HepG2 (cell line): ENCODE measurements around the gene CES3. TPM values are rescaled to one million over a fixed set of nuclear protein-coding genes. Genes with fewer than 3 reads are reported as not detected.

Experiments
- AGO1 ChIP-seq: fragments of 200-400 bp; formaldehyde crosslinking; IDR thresholded peaks from 2 replicates; pipeline ENCODE4 v1.6.1; 2017; ENCODE audit warnings: mild to moderate bottlenecking, low read depth, low read length, moderate library complexity; ENCODE audit not compliant: poor library complexity, severe bottlenecking
- AGO2 ChIP-seq: fragments of 200-400 bp; formaldehyde crosslinking; optimal IDR thresholded peaks from 2 replicates; pipeline ENCODE3; 2017; ENCODE audit warnings: mild to moderate bottlenecking, low read depth, low read length, moderate library complexity
- CC2D1A ChIP-seq: sonication (generic); formaldehyde crosslinking; IDR thresholded peaks from 2 replicates; pipeline ENCODE4 v1.8.1; 2023; ENCODE audit warnings: mild to moderate bottlenecking, missing genetic modification reagents
- GABPB1 ChIP-seq: IDR thresholded peaks from 2 replicates; pipeline ENCODE4 v1.6.1; 2016; ENCODE audit warnings: mild to moderate bottlenecking, missing genetic modification reagents, moderate library complexity, missing compliant biosample characterization
- GTF3A ChIP-seq: sonication (generic); formaldehyde crosslinking; conservative IDR thresholded peaks from 2 replicates; pipeline ENCODE4 v1.4.0; 2020; ENCODE audit warnings: mild to moderate bottlenecking, missing genetic modification reagents
- HDAC1 ChIP-seq: sonication (generic); formaldehyde crosslinking; IDR thresholded peaks from 2 replicates; pipeline ENCODE4 v1.5.1; 2020; ENCODE audit warnings: mild to moderate bottlenecking, missing genetic modification reagents
- HOXA3 ChIP-seq: sonication (generic); formaldehyde crosslinking; IDR thresholded peaks from 2 replicates; pipeline ENCODE4 v1.5.0; 2020; ENCODE audit warnings: missing genetic modification reagents
- MED1 ChIP-seq: sonication (generic); formaldehyde crosslinking; IDR thresholded peaks from 2 replicates; pipeline ENCODE4 v1.4.0; 2020; ENCODE audit warnings: missing genetic modification reagents
- MLLT10 ChIP-seq: sonication (generic); formaldehyde crosslinking; IDR thresholded peaks from 2 replicates; pipeline ENCODE4 v1.4.0; 2020; ENCODE audit warnings: missing genetic modification reagents
- MTA3 ChIP-seq: sonication (generic); formaldehyde crosslinking; IDR thresholded peaks from 2 replicates; pipeline ENCODE4 v1.4.0; 2020; ENCODE audit warnings: missing genetic modification reagents
- NKX3-1 ChIP-seq: sonication (generic); formaldehyde crosslinking; IDR thresholded peaks from 2 replicates; pipeline ENCODE4 v1.5.0; 2020; ENCODE audit warnings: missing genetic modification reagents
- POLR2AphosphoS2 ChIP-seq: IDR thresholded peaks from 2 replicates; pipeline ENCODE4 v1.6.1; 2011; ENCODE audit warnings: low read depth, low read length, improper control_type of control experiment
- RAD21 ChIP-seq: fragments of 450-650 bp; formaldehyde crosslinking; IDR thresholded peaks from 2 replicates; pipeline ENCODE4 v1.5.0; 2020; ENCODE audit warnings: mild to moderate bottlenecking
- SALL1 ChIP-seq: sonication (generic); formaldehyde crosslinking; IDR thresholded peaks from 2 replicates; pipeline ENCODE4 v1.8.0; 2022; ENCODE audit warnings: mild to moderate bottlenecking, missing genetic modification reagents
- SNAPC2 ChIP-seq: sonication (generic); formaldehyde crosslinking; IDR thresholded peaks from 2 replicates; pipeline ENCODE4 v1.8.1; 2022; ENCODE audit warnings: mild to moderate bottlenecking, missing genetic modification reagents
- SP4 ChIP-seq: sonication (generic); formaldehyde crosslinking; IDR thresholded peaks from 2 replicates; pipeline ENCODE4 v1.8.1; 2023; ENCODE audit warnings: mild to moderate bottlenecking, missing genetic modification reagents
- ZNF431 ChIP-seq: sonication (generic); formaldehyde crosslinking; IDR thresholded peaks from 2 replicates; pipeline ENCODE4 v1.9.0; 2022; ENCODE audit warnings: missing genetic modification reagents, low read depth, mild to moderate bottlenecking, borderline replicate concordance
- ZNF557 ChIP-seq: sonication (generic); formaldehyde crosslinking; IDR thresholded peaks from 2 replicates; pipeline ENCODE4 v1.4.0; 2020; ENCODE audit warnings: missing genetic modification reagents
- ZNF724P ChIP-seq: sonication (generic); formaldehyde crosslinking; IDR thresholded peaks from 2 replicates; pipeline ENCODE4 v1.8.0; 2022; ENCODE audit warnings: missing genetic modification reagents, borderline replicate concordance
- ZNF746 ChIP-seq: sonication (generic); formaldehyde crosslinking; IDR thresholded peaks from 2 replicates; pipeline ENCODE4 v1.8.0; 2022; ENCODE audit warnings: mild to moderate bottlenecking, missing genetic modification reagents
- ZSCAN30 ChIP-seq: sonication (generic); formaldehyde crosslinking; IDR thresholded peaks from 2 replicates; pipeline ENCODE4 v1.5.0; 2020; ENCODE audit warnings: mild to moderate bottlenecking, missing genetic modification reagents
- polyA plus RNA-seq, 8 experiments: library from polyadenylated mRNA; depleted of rRNA in 3 of 8; stranded (reverse) in 7 of 8; unstranded in 1 of 8; fragments of >200 nt; fragmentation: Illumina TruSeq in 4 of 8; extraction: Trizol in 4 of 8; gene quantifications; 2 replicates each; pipeline versions ENCODE4 v1.2.1 to v1.2.3, GENCODE V29; 2011 to 2016; ENCODE audit warnings: low read depth in 4 of 8, missing spikeins in 1 of 8, mixed read lengths in 1 of 8; ENCODE audit not compliant: insufficient read depth in 1 of 8
- total RNA-seq, 5 experiments: library from RNA; depleted of rRNA; stranded (reverse); fragments of >200 nt; fragmentation: Illumina TruSeq; extraction: Trizol; gene quantifications; 2 replicates each; pipeline ENCODE4 v1.2.3, GENCODE V29; 2016; ENCODE audit warnings: low read depth in 1 of 5
- TF ChIP-seq, protein P1 (sequence below), 2 experiments: sonication (generic) in 1 of 2; formaldehyde crosslinking in 1 of 2; IDR thresholded peaks; 2 replicates each; pipeline versions ENCODE4 v1.4.0 to v1.6.1; 2018 to 2020; ENCODE audit warnings: missing genetic modification reagents in 2 of 2, borderline replicate concordance in 1 of 2, low read depth in 1 of 2, mild to moderate bottlenecking in 1 of 2, missing biosample characterization in 1 of 2
- TF ChIP-seq, protein P2 (sequence below): sonication (generic); formaldehyde crosslinking; IDR thresholded peaks from 2 replicates; pipeline ENCODE4 v1.4.0; 2020; ENCODE audit warnings: missing genetic modification reagents
- TF ChIP-seq, protein P3 (sequence below): sonication (generic); formaldehyde crosslinking; IDR thresholded peaks from 2 replicates; pipeline ENCODE4 v1.5.1; 2020; ENCODE audit warnings: mild to moderate bottlenecking, moderate library complexity, missing genetic modification reagents

The CES3 gene
- total and polyA plus RNA-seq, 2 of the 13 experiments (the other 11 are each of a cell fraction or from before 2014, with no cell fraction given) = 6.6 to 17.4 TPM

DNA sequence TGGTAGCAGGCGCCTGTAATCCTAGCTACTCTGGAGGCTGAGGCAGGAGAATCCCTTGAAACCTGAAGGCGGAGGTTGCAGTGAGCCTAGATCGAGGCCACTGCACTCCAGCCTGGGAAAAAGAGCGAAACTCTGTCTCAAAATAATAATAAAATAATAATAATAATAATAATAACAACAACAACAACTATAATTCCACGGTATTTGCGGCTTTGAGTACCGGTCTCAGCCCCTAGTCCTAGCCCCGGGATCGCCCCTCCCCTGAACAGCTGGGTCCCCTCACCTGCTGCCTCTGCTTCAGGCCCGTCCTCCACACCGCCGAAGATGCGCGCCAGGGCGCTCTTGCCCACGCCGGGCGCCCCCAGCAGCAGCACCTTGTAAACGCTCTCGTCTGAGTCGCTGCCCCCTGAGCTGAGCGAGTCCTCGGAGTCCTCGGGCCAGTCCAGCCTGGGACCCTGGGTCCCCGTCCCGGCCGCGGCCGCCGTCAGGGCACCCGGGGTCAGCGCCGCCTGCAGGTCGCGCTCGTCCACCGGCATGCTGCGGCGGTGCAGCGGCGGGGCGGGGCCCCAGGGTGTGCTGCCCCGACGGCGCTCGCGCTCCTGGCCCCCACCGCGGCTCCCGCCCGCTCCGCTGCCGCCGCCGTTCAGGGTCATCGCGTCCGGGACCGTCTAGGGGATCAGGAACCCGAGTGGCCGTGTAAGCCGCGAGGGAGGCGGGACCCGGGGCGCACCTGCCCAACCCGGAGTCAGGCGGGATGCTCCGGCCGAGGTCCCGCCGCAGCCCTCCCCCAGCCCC lies 36.3 kb upstream of the CES3 start (continued):
- TF ChIP-seq SP4 = 0 out of 2 replicates have a peak, but pooled peaks have one; percentile 48
- TF ChIP-seq, protein P1, sequence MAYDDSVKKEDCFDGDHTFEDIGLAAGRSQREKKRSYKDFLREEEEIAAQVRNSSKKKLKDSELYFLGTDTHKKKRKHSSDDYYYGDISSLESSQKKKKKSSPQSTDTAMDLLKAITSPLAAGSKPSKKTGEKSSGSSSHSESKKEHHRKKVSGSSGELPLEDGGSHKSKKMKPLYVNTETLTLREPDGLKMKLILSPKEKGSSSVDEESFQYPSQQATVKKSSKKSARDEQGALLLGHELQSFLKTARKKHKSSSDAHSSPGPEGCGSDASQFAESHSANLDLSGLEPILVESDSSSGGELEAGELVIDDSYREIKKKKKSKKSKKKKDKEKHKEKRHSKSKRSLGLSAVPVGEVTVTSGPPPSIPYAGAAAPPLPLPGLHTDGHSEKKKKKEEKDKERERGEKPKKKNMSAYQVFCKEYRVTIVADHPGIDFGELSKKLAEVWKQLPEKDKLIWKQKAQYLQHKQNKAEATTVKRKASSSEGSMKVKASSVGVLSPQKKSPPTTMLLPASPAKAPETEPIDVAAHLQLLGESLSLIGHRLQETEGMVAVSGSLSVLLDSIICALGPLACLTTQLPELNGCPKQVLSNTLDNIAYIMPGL (CRISPR knock-in tag; IDR thresholded peaks at IDR 0.05; ENCODE audit: borderline replicate concordance in 1 of 2, low read depth in 1 of 2) = peak in 1 of 2 experiments; percentile 38; a peak in 1 of 4 replicates
- TF ChIP-seq, protein P2, sequence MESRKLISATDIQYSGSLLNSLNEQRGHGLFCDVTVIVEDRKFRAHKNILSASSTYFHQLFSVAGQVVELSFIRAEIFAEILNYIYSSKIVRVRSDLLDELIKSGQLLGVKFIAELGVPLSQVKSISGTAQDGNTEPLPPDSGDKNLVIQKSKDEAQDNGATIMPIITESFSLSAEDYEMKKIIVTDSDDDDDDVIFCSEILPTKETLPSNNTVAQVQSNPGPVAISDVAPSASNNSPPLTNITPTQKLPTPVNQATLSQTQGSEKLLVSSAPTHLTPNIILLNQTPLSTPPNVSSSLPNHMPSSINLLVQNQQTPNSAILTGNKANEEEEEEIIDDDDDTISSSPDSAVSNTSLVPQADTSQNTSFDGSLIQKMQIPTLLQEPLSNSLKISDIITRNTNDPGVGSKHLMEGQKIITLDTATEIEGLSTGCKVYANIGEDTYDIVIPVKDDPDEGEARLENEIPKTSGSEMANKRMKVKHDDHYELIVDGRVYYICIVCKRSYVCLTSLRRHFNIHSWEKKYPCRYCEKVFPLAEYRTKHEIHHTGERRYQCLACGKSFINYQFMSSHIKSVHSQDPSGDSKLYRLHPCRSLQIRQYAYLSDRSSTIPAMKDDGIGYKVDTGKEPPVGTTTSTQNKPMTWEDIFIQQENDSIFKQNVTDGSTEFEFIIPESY = peak; percentile 39
- TF ChIP-seq, protein P3, sequence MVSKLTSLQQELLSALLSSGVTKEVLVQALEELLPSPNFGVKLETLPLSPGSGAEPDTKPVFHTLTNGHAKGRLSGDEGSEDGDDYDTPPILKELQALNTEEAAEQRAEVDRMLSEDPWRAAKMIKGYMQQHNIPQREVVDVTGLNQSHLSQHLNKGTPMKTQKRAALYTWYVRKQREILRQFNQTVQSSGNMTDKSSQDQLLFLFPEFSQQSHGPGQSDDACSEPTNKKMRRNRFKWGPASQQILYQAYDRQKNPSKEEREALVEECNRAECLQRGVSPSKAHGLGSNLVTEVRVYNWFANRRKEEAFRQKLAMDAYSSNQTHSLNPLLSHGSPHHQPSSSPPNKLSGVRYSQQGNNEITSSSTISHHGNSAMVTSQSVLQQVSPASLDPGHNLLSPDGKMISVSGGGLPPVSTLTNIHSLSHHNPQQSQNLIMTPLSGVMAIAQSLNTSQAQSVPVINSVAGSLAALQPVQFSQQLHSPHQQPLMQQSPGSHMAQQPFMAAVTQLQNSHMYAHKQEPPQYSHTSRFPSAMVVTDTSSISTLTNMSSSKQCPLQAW = 0 out of 2 replicates have a peak, but pooled peaks have one; percentile 3
- TF ChIP-seq ZNF746 (CRISPR knock-in tag) = no peak; the same call in 1 of the 2 replicates
- peak; percentile 16; the same call in 1 of the 2 replicates for TF ChIP-seq HDAC1
- TF ChIP-seq GTF3A (CRISPR knock-in tag) = no peak
- 0 out of 2 replicates have a peak, but pooled peaks have one; percentile 31 for TF ChIP-seq ZNF431
- no peak for TF ChIP-seq CC2D1A (CRISPR knock-in tag)
- peak; percentile 28; the same call in 1 of the 2 replicates for TF ChIP-seq MED1
- peak; percentile 53; the same call in 1 of the 2 replicates for TF ChIP-seq GABPB1 (CRISPR knock-in tag)
- TF ChIP-seq MLLT10 (CRISPR knock-in tag) = no peak
- no peak for TF ChIP-seq AGO1
- TF ChIP-seq NKX3-1 (CRISPR knock-in tag) = no peak
- TF ChIP-seq SNAPC2 (CRISPR knock-in tag) = no peak
- TF ChIP-seq ZNF557 = no peak
- 0 out of 2 replicates have a peak, but pooled peaks have one; percentile 45 for TF ChIP-seq ZNF724P (CRISPR knock-in tag)
- peak; percentile 36 for TF ChIP-seq AGO2
- no peak for TF ChIP-seq POLR2AphosphoS2
- no peak for TF ChIP-seq ZSCAN30 (CRISPR knock-in tag)
- peak; percentile 64 for TF ChIP-seq HOXA3 (CRISPR knock-in tag)
- TF ChIP-seq RAD21 (CRISPR knock-in tag) = peak; percentile 95
- TF ChIP-seq MTA3 (CRISPR knock-in tag) = no peak
- TF ChIP-seq SALL1 (CRISPR knock-in tag) = peak; percentile 9; the same call in 1 of the 2 replicates
